K562 (cell line): ENCODE data around the gene OR7C1. TPM values are rescaled to one million over a fixed set of nuclear protein-coding genes. Genes with fewer than 3 reads are reported as not detected.
A peak's percentile ranks its signal among the peaks of the same experiment; 100 is the strongest.
"Not testable (repeated sequence)": the region's sequence is repeated elsewhere in the genome, so short reads cannot be mapped to it uniquely, and the experiment has no call there.

ENCODE experiments used
- ATAC-seq: fragments of 200-7000 bp; cut with Tn5 transposase; 3 replicates; pipeline ENCODE4 v1.9.1; 2020; ENCODE audit warnings: moderate library complexity
- BruUV-seq: library from RNA; stranded (reverse); fragments of 400-500 nt; replicated peaks from 2 replicates; lab custom pipeline; 2021; lab: Mats Ljungman, UMichigan
- CTCF ChIA-PET: fragments of 300-600 bp; formaldehyde crosslinking; extraction: SDS; loops from one replicate; lab custom pipeline; 2021; ENCODE audit warnings: low intra/inter-chr PET ratio; lab: Yijun Ruan, JAX
- POLR2A ChIA-PET: fragments of 300-600, 350-650 bp; sonication (Branson Sonifier 250); formaldehyde crosslinking; extraction: SDS; loops from one replicate; lab custom pipeline; 2021; ENCODE audit warnings: antibody characterized with exemption, inconsistent platforms; lab: Yijun Ruan, JAX
- DNase-seq, 4 experiments: peaks; one replicate each; pipeline versions ENCODE4 v3.0.0 to v3.0.0-alpha.2; 2011 to 2018; ENCODE audit warnings: low spot score in 3 of 4, mixed read lengths in 3 of 4; ENCODE audit errors: extremely low read depth in 1 of 4
- FAIRE-seq: peaks from 2 replicates; lab custom pipeline; 2011; peaks lifted over from hg19 to GRCh38; lab: Jason Lieb, UNC
- H2AFZ ChIP-seq: 2 replicates; pipeline ENCODE4 v1.6.0; 2011; ENCODE audit warnings: low read depth, low read length, control low read depth, inconsistent platforms
- H3K27ac ChIP-seq: fragments of 200-600 bp; 3 replicates; pipeline ENCODE4 v1.8.0; 2011; ENCODE audit warnings: low read depth, mild to moderate bottlenecking, control low read depth, inconsistent platforms, low read length, moderate library complexity, mixed read lengths; ENCODE audit errors: extremely low read depth
- H3K27me3 ChIP-seq, 2 experiments: fragments of 300-600 bp in 1 of 2; 2 replicates in 1 of 2; 3 replicates in 1 of 2; pipeline versions ENCODE4 v1.6.0 to v1.8.0; 2011; ENCODE audit warnings: inconsistent platforms in 2 of 2, low read length in 2 of 2, mild to moderate bottlenecking in 1 of 2, mixed read lengths in 1 of 2, moderate library complexity in 1 of 2; ENCODE audit not compliant: control insufficient read depth in 2 of 2, insufficient read depth in 2 of 2
- H3K36me3 ChIP-seq: fragments of 300-600 bp; 3 replicates; pipeline ENCODE4 v1.8.0; 2011; ENCODE audit warnings: mild to moderate bottlenecking, low read length, inconsistent platforms; ENCODE audit not compliant: control insufficient read depth, insufficient read depth
- H3K4me1 ChIP-seq, 2 experiments: fragments of 200-600 bp in 1 of 2; replicated peaks in 1 of 2; 2 replicates in 1 of 2; 3 replicates in 1 of 2; pipeline versions ENCODE4 v1.5.1 to v1.8.0; 2011; ENCODE audit warnings: inconsistent platforms in 2 of 2, low read length in 2 of 2, mild to moderate bottlenecking in 1 of 2, mixed read lengths in 1 of 2, moderate library complexity in 1 of 2; ENCODE audit not compliant: control insufficient read depth in 2 of 2, insufficient read depth in 2 of 2
- H3K4me2 ChIP-seq: 2 replicates; pipeline ENCODE4 v1.6.1; 2011; ENCODE audit warnings: low read length, control low read depth, inconsistent platforms, mixed read lengths; ENCODE audit not compliant: insufficient read depth
- H3K4me3 ChIP-seq: fragments of 200-600 bp; sonication (generic), shearing (Covaris generic); 2 replicates; pipeline ENCODE4 v1.5.1; 2016; ENCODE audit warnings: control low read depth, inconsistent platforms
- H3K79me2 ChIP-seq: fragments of 200-600 bp; 3 replicates; pipeline ENCODE4 v1.8.0; 2011; ENCODE audit warnings: low read length, inconsistent platforms; ENCODE audit not compliant: control insufficient read depth, insufficient read depth
- H3K9ac ChIP-seq, 2 experiments: 2 replicates each; pipeline versions ENCODE4 v1.6.0 to v1.6.1; 2011; ENCODE audit warnings: low read depth in 2 of 2, low read length in 2 of 2, control low read depth in 1 of 2, inconsistent platforms in 1 of 2, mild to moderate bottlenecking in 1 of 2, mixed read lengths in 1 of 2; ENCODE audit not compliant: insufficient read depth in 1 of 2
- H3K9me1 ChIP-seq: one replicate; pipeline ENCODE4 v1.6.0; 2011; ENCODE audit warnings: inconsistent platforms, mild to moderate bottlenecking, low read length, moderate library complexity; ENCODE audit not compliant: control insufficient read depth, insufficient read depth
- H3K9me3 ChIP-seq: replicated peaks from 2 replicates; pipeline ENCODE4 v1.5.1; 2011; ENCODE audit warnings: low read depth, low read length, inconsistent platforms; ENCODE audit not compliant: control insufficient read depth, insufficient read depth
- H4K20me1 ChIP-seq: replicated peaks from 2 replicates; pipeline ENCODE4 v1.6.1; 2011; ENCODE audit warnings: low read length, inconsistent platforms, mixed read lengths; ENCODE audit not compliant: control insufficient read depth, insufficient read depth
- C11orf30 ChIP-seq: fragments of 450-650 bp; IDR thresholded peaks from 2 replicates; pipeline ENCODE4 v1.6.1; 2016; ENCODE audit warnings: low read depth, mild to moderate bottlenecking
- SPI1 ChIP-seq: IDR thresholded peaks from 2 replicates; pipeline ENCODE4 v1.6.1; 2011; ENCODE audit warnings: low read depth, low read length, control low read depth, borderline replicate concordance
- ZNF316 ChIP-seq: fragments of 450-650 bp; IDR thresholded peaks from 2 replicates; pipeline ENCODE4 v1.6.1; 2016
- WGBS: fragments of 100-300 bp; shearing (Covaris generic); methylation state at CpG from one replicate; pipeline ENCODE4 v1.1.6; 2016; ENCODE audit warnings: low coverage, mixed read lengths; ENCODE audit not compliant: insufficient coverage; ENCODE audit errors: missing lambda C conversion rate; 5-methylcytosine and 5-hydroxymethylcytosine counted together
- in situ Hi-C: fragments of 300-500 bp; cut with MboI; formaldehyde crosslinking; loops from 4 replicates; pipeline ENCODE4 v1.15.0; 2018; ENCODE audit warnings: inconsistent platforms, mixed read lengths
- intact Hi-C: fragments of 100-400 bp; cut with micrococcal nuclease; formaldehyde crosslinking; loops from 2 replicates; pipeline ENCODE4 v1.14.2; 2022
- polyA plus RNA-seq, 8 experiments: library from polyadenylated mRNA; depleted of rRNA in 4 of 8; stranded (reverse) in 5 of 8; unstranded in 3 of 8; fragments of >200 nt; fragmentation: Nextera tagmentation in 2 of 8; fragmentation: Illumina TruSeq in 1 of 8; extraction: Ambion mirVana in 2 of 8; extraction: Trizol in 1 of 8; gene quantifications; 2 replicates each; pipeline versions ENCODE4 v1.2.1 to v1.2.3, GENCODE V29; 2011 to 2014; ENCODE audit warnings: inconsistent platforms in 1 of 8, missing spikeins in 1 of 8
- total RNA-seq, 7 experiments: library from RNA; depleted of rRNA in 6 of 7; stranded (reverse); fragments of >200 nt in 6 of 7; fragmentation: Illumina TruSeq in 2 of 7; extraction: Trizol in 2 of 7; gene quantifications; 2 replicates each; pipeline versions ENCODE4 v1.2.1 to v1.2.3, GENCODE V29; 2011 to 2021; ENCODE audit warnings: low replicate concordance in 1 of 7
- TF ChIP-seq, protein P1 (sequence below): sonication (generic); formaldehyde crosslinking; IDR thresholded peaks from 2 replicates; pipeline ENCODE4 v1.8.1; 2023; ENCODE audit warnings: mild to moderate bottlenecking, missing genetic modification reagents

The OR7C1 gene
- total and polyA plus RNA-seq, 9 of the 15 experiments (the other 6 are each of a cell fraction or from before 2014, with no cell fraction given) = 0.01 to 0.18 (median 0.10) TPM; not detected in 1

DNA sequence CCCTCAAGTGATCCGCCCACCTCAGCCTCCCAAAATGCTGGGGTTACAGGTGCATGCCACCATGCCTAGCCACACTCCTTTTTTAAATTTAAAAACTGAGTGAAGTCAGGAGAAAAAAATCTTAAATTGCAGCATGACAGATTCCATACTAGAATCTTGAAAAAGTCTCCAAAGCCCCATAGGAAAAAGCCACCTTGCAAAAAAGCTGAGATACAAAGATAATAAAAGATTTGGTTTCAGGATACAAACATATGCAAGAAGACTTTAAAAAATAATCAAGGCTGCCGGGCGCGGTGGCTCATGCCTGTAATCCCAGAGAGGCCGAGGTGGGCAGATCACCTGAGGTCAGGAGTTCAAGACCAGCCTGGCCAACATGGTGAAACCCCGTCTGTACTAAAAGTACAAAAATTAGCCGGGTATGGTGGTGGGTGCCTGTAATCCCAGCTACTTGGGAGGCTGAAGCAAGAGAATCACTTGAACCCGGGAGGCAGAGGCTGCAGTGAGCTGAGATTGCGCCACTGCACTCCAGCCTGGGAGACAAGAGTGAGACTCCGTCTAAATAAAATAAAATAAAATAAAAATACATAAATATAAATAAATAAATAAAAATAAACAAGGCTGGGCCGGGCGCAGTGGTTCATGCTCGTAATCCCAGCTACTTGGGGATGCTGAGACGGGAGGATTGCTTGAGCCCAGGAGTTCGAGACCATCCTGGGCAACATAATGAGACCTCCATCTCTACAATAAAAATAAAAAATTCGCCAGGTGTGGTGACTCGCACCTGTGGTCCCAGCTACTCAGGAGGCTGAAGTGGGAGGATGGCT lies 53.1 kb downstream of the OR7C1 start:
- BruUV-seq, intact Hi-C loops, CTCF ChIA-PET: not testable (repeated sequence)

DNA sequence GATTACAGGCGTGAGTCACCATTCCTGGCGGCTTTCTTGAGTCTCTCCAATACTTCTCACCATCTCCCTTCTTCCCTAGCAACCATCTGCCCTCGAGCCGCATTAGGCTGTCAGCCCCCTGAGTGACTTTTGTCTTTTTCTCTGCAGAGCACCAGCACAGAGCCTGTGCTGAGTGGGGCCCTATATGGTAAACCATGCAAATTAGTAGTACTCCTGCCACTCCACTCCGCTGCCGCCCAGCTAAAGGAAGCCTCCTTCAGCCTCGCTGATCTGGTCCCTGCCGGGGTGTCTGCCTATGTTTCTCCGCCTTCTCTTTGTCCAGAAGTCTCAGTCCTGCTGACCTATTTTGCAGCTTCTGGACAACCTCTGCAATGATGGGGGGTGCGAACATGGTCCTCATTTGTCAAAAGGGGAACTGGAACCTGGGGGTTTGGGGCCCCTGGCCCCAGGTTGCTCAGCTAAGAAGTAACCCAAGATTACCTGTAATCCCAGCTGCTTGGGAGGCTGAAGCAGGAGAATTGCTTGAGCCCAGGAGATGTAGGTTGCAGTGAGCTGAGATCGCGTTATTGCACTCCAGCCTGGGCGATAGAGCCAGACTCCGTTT lies 54.3 kb downstream of the OR7C1 start:
- H4K20me1 ChIP-seq, H3K27me3 ChIP-seq, ATAC-seq, H3K79me2 ChIP-seq, BruUV-seq, H3K9ac ChIP-seq, CTCF ChIA-PET, POLR2A ChIA-PET, intact Hi-C loops, DNase-seq, H3K9me1 ChIP-seq, H3K36me3 ChIP-seq, H3K27ac ChIP-seq, H3K4me2 ChIP-seq, H3K9me3 ChIP-seq, H3K4me3 ChIP-seq: not testable (repeated sequence)
- 0 out of 2 replicates have a peak overlapping the region, but pooled peaks have one; percentile 4 for H2AFZ ChIP-seq
- peak; percentile 67; the same call in 1 of the 2 replicates for TF ChIP-seq SPI1
- TF ChIP-seq, protein P1, sequence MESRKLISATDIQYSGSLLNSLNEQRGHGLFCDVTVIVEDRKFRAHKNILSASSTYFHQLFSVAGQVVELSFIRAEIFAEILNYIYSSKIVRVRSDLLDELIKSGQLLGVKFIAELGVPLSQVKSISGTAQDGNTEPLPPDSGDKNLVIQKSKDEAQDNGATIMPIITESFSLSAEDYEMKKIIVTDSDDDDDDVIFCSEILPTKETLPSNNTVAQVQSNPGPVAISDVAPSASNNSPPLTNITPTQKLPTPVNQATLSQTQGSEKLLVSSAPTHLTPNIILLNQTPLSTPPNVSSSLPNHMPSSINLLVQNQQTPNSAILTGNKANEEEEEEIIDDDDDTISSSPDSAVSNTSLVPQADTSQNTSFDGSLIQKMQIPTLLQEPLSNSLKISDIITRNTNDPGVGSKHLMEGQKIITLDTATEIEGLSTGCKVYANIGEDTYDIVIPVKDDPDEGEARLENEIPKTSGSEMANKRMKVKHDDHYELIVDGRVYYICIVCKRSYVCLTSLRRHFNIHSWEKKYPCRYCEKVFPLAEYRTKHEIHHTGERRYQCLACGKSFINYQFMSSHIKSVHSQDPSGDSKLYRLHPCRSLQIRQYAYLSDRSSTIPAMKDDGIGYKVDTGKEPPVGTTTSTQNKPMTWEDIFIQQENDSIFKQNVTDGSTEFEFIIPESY (CRISPR knock-in tag) = 0 out of 2 replicates have a peak, but pooled peaks have one; percentile 41
- in situ Hi-C loops = loop anchor here (5.0 to 10.0 kb wide), 2 partner anchors 206 to 408 kb away; partner anchors contain the start of gene NDUFB7
- FAIRE-seq = peak; percentile 37
- 49% methylated on average over 11 of the region's 14 CpGs for WGBS
- H3K4me1 ChIP-seq = peaks cover 21 to 31% of the 10 kb centered on the region in 2 experiments

More for the DNA sequence above, 53.1 kb downstream of the OR7C1 start:
- H3K4me3 ChIP-seq, H3K79me2 ChIP-seq, H3K9me3 ChIP-seq, DNase-seq, ATAC-seq, H3K4me2 ChIP-seq, H3K36me3 ChIP-seq, H4K20me1 ChIP-seq, H3K9me1 ChIP-seq, H3K9ac ChIP-seq, H2AFZ ChIP-seq, POLR2A ChIA-PET, H3K27ac ChIP-seq, FAIRE-seq, H3K27me3 ChIP-seq: not testable (repeated sequence)
- WGBS = 91% methylated on average over 15 of the region's 17 CpGs
- in situ Hi-C loops = loop anchor here (5.0 to 10.0 kb wide), 2 partner anchors 207 to 410 kb away; partner anchors contain the start of gene NDUFB7
- TF ChIP-seq ZNF316 (peak; percentile 52), C11orf30 (peak; percentile 51; the same call in 1 of the 2 replicates)
- peaks cover 27% of the 10 kb centered on the region in 2 experiments for H3K4me1 ChIP-seq
